HFFc6 (cell line): ENCODE results near the gene SPC24. TPM values are rescaled to one million over a fixed set of nuclear protein-coding genes. Genes with fewer than 3 reads are reported as not detected.
A peak's percentile ranks its signal among the peaks of the same experiment; 100 is the strongest.

Experiments used
- DNase-seq: peaks from one replicate; pipeline ENCODE4 v3.0.0-alpha.2; 2018
- H3K27ac Mint-ChIP-seq: 2 replicates; pipeline ENCODE4 v1.8.0; 2020; ENCODE audit warnings: mild to moderate bottlenecking, mixed read lengths
- H3K27me3 Mint-ChIP-seq: 2 replicates; pipeline ENCODE4 v1.8.0; 2021; ENCODE audit warnings: mild to moderate bottlenecking, moderate library complexity, mixed read lengths; ENCODE audit not compliant: insufficient read depth
- H3K36me3 Mint-ChIP-seq: 2 replicates; pipeline ENCODE4 v1.8.0; 2021; ENCODE audit warnings: low read depth, mixed read lengths
- H3K4me1 Mint-ChIP-seq: 2 replicates; pipeline ENCODE4 v1.8.0; 2020; ENCODE audit warnings: low read depth, mixed read lengths
- H3K4me3 Mint-ChIP-seq: 2 replicates; pipeline ENCODE4 v1.8.0; 2020; ENCODE audit warnings: mild to moderate bottlenecking, moderate library complexity, mixed read lengths
- H3K9me3 Mint-ChIP-seq: 2 replicates; pipeline ENCODE4 v1.8.0; 2020; ENCODE audit warnings: mild to moderate bottlenecking, mixed read lengths
- CTCF ChIP-seq: fragments of 200-600 bp; sonication (generic); IDR thresholded peaks from 2 replicates; pipeline ENCODE4 v1.5.0; 2021; ENCODE audit warnings: antibody characterized with exemption, mild to moderate bottlenecking
- total RNA-seq, 6 experiments: library from RNA; stranded (reverse); fragmentation: NEBNext Ultra II Directional; extraction: Animal tissue kit (Norgen Biotek cat#: 25700); gene quantifications; 2 replicates in 1 of 6; 3 replicates in 5 of 6; pipeline ENCODE4 v1.2.3, GENCODE V29; 2021

SPC24 gene
- total RNA-seq, 6 experiments from 2014 or later = 21.0 to 54.6 (median 50.3) TPM

- TF ChIP-seq CTCF = no peak
- Mint-ChIP-seq H3K36me3 (peaks cover 4% of the 10 kb centered on the region; the same call in 1 of the 2 replicates), H3K9me3 (no peaks in the 10 kb centered on the region), H3K4me1 (peaks cover 55% of the 10 kb centered on the region), H3K4me3 (peak overlapping the region; percentile 76), H3K27ac (peak overlapping the region; percentile 99), H3K27me3 (peaks cover under 1% of the 10 kb centered on the region)
- DNase-seq = peak; percentile 87
These were observed 16.8 kb downstream of the SPC24 start for GRCh38 chr19:11138601-11139300.

DNA sequence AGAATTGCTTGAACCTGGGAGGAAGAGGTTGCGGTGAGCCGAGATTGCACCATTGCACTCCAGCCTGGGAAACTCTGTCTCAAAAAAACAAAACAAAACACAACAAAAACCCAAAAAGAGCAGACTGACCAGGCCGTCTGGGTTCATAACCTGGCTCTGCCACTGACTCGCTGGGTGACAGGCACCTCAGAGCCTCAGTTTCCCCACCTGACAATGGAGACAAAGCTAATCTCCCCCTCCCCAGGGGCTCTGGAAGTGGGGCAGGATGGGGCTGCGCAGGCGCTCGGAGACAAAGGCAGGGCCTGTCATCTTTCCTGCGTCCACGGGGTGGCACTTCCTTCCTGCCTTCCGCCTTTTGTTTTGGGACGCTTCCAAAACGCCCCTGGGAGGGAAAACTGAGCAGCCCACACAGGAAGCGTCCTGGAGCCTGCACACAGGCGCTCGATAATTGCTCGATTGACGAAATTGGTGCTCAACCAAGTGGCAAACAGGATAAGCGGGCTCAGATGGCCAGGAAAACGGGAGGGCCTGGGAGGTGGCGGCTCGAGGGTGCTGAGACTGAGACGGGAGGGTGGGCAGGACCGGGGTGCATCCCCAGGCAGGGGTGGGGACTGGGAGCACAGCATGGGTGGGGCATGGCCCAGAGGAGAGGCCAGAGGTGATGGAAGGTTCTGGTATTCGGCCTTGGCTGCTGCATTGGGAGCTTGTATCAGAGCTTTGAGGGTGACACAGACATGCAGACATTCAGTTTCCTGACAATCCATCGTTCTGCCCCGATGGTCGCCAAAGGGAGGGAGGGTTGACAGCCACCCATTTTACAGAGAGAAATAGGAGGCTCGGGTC is 17.8 kb downstream of the SPC24 start:
- peak overlapping the region; percentile 82 for H3K4me3 Mint-ChIP-seq
- peaks cover 10% of the 10 kb centered on the region; the same call in 1 of the 2 replicates for H3K36me3 Mint-ChIP-seq
- peaks cover 45% of the 10 kb centered on the region for H3K4me1 Mint-ChIP-seq
- peak; percentile 93 for DNase-seq
- peak; percentile 90 for TF ChIP-seq CTCF
- H3K27me3 Mint-ChIP-seq = peaks cover 1% of the 10 kb centered on the region
- no peaks in the 10 kb centered on the region for H3K9me3 Mint-ChIP-seq
- peak overlapping the region; percentile 99 for H3K27ac Mint-ChIP-seq

DNA sequence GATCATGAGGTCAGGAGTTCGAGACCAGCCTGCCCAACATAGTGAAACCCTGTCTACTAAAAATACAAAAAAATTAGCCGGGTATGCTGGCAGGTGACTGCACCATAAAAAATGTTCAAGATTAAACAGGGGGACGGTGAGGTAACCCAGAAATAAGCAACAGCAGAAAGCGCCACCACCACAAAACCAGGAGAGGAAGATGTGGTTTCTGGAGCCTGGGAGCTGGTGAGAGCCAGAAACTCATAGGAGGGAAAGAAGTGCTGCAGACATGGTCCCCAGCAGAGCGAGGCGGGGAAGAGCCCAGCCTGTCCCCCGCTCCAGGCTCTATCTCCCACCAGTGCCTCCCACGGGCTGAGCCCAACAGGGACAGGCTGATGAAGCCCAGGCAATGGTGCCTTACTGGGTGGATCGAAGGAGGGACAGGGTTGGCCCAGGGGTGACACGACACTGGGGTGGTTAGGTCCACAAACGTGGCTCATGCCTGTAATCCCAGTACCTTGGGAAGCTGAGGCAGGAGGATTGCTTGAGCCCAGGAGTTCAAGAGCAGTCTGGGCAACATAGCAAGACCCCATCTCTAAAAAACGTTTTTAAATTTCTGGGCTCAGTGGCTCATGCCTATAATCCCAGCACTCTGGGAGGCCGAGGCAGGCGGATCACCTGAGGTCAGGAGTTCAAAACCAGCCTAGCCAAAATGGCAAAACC is 19.0 kb downstream of the SPC24 start:
- no peak for TF ChIP-seq CTCF
- Mint-ChIP-seq H3K4me3 (no peak overlapping the region), H3K9me3 (no peaks in the 10 kb centered on the region), H3K4me1 (peaks cover 37% of the 10 kb centered on the region), H3K36me3 (peaks cover 12% of the 10 kb centered on the region; the same call in 1 of the 2 replicates), H3K27me3 (peaks cover 1% of the 10 kb centered on the region), H3K27ac (peak overlapping the region; percentile 99)
- DNase-seq = no peak

GRCh38 chr19:11131471-11131870 is 24.1 kb downstream of the SPC24 start:
- peaks cover 3% of the 10 kb centered on the region for H3K27me3 Mint-ChIP-seq
- peaks cover 18% of the 10 kb centered on the region for H3K4me1 Mint-ChIP-seq
- no peaks in the 10 kb centered on the region for H3K9me3 Mint-ChIP-seq
- peak overlapping the region; percentile 82 for H3K27ac Mint-ChIP-seq
- no peak for TF ChIP-seq CTCF
- no peak for DNase-seq
- no peak overlapping the region for H3K4me3 Mint-ChIP-seq
- peaks cover 30% of the 10 kb centered on the region; the same call in 1 of the 2 replicates for H3K36me3 Mint-ChIP-seq

DNA sequence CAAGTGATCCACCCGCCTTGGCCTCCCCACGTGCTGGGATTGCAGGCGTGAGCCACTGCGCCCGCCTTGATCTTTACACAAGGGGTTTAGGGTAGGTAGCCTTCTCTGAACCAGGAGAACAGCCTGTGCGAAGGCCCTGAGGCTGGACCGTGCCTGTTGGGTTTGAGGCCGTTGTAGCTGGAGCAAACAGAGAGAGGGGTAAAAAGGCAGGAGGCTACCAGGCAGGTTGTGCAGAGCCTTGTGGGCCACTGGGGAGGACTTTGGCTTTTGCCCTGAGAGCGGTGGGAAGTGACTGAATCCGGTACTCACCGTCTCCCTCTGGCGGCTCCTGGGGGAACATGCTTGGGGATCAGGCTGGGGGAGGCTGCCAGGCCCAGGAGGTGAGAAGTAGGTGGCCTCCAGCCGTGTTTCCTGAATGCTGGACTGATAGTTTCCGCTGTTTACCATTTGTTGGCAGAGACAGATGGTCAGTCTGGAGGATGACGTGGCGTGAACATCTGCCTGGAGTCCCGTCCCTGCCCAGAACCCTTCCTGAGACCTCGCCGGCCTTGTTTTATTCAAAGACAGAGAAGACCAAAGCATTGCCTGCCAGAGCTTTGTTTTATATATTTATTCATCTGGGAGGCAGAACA is 24.6 kb downstream of the SPC24 start:
- Mint-ChIP-seq H3K27ac (peak overlapping the region; percentile 82), H3K9me3 (no peaks in the 10 kb centered on the region), H3K36me3 (peaks cover 30% of the 10 kb centered on the region; the same call in 1 of the 2 replicates), H3K4me1 (peaks cover 13% of the 10 kb centered on the region), H3K27me3 (peaks cover 3% of the 10 kb centered on the region), H3K4me3 (no peak overlapping the region)
- DNase-seq = peak; percentile 56
- TF ChIP-seq CTCF = peak; percentile 90
